Suprapubic skin (tissue), 4 donors: ENCODE results near the gene UBC. TPM values are rescaled to one million over a fixed set of nuclear protein-coding genes. Genes with fewer than 3 reads are reported as not detected.
A peak's percentile ranks its signal among the peaks of the same experiment; 100 is the strongest.
"Not testable (repeated sequence)": the region's sequence is repeated elsewhere in the genome, so short reads cannot be mapped to it uniquely, and the experiment has no call there.

ENCODE experiments used
- DNase-seq, 2 donors: peaks; one replicate each; pipeline ENCODE4 v3.0.0-alpha.2; 2019; ENCODE audit warnings: low spot score in 2 of 2
- H3K27ac ChIP-seq: fragments of 200-600 bp; sonication (generic); one replicate; pipeline ENCODE4 v1.5.1; 2019
- H3K27me3 ChIP-seq: fragments of 200-600 bp; sonication (generic); one replicate; pipeline ENCODE4 v1.5.1; 2019
- H3K36me3 ChIP-seq: fragments of 200-600 bp; sonication (generic); one replicate; pipeline ENCODE4 v1.5.1; 2019
- H3K4me1 ChIP-seq: fragments of 200-600 bp; sonication (generic); one replicate; pipeline ENCODE4 v1.5.1; 2019
- H3K4me3 ChIP-seq: fragments of 200-600 bp; sonication (generic); one replicate; pipeline ENCODE4 v1.5.1; 2019; ENCODE audit warnings: mild to moderate bottlenecking
- H3K9me3 ChIP-seq: fragments of 200-600 bp; sonication (generic); one replicate; pipeline ENCODE4 v1.5.1; 2019
- CTCF ChIP-seq, 2 donors: fragments of 200-600 bp in 1 of 2; fragments of 450-650 bp in 1 of 2; sonication (generic) in 1 of 2; IDR thresholded peaks; one replicate each; pipeline ENCODE4 v1.5.1; 2016 to 2019; ENCODE audit warnings: antibody characterized with exemption in 2 of 2, mild to moderate bottlenecking in 1 of 2, moderate library complexity in 1 of 2
- EP300 ChIP-seq: sonication (generic); formaldehyde crosslinking; IDR thresholded peaks from one replicate; pipeline ENCODE4 v1.6.1; 2017; ENCODE audit warnings: antibody characterized with exemption
- POLR2A ChIP-seq, 2 donors: fragments of 450-650 bp; IDR thresholded peaks; one replicate each; pipeline ENCODE4 v1.6.1; 2017; ENCODE audit warnings: antibody characterized with exemption in 2 of 2, mild to moderate bottlenecking in 2 of 2, moderate library complexity in 2 of 2
- POLR2AphosphoS5 ChIP-seq, 3 donors: sonication (generic); formaldehyde crosslinking; IDR thresholded peaks; one replicate each; pipeline ENCODE4 v1.6.1; 2017; ENCODE audit warnings: antibody characterized with exemption in 3 of 3
- WGBS: methylation state at CpG from one replicate; pipeline ENCODE4 v1.1.5; 2018; 5-methylcytosine and 5-hydroxymethylcytosine counted together
- total RNA-seq, 4 donors: library from RNA; depleted of rRNA; stranded (reverse); fragments of >200 nt; gene quantifications; one replicate each; pipeline ENCODE4 v1.1.0, GENCODE V29; 2016

UBC gene
- total RNA-seq, 4 donors from 2014 or later = 1,287 to 1,717 (median 1,373) TPM

- no peaks in the 10 kb centered on the region for H3K27me3 ChIP-seq
- DNase-seq = no peak
- 34% methylated on average over 5 of the region's 5 CpGs for WGBS
- no peak overlapping the region for H3K27ac ChIP-seq
- H3K4me1 ChIP-seq = peaks cover 6% of the 10 kb centered on the region
- H3K4me3 ChIP-seq = no peak overlapping the region
- no peaks in the 10 kb centered on the region for H3K36me3 ChIP-seq
- no peaks in the 10 kb centered on the region for H3K9me3 ChIP-seq
- TF ChIP-seq POLR2AphosphoS5 (IDR thresholded peaks at IDR 0.05) (no peak), EP300 (no peak), CTCF (IDR thresholded peaks at IDR 0.05) (no peak), POLR2A (IDR thresholded peaks at IDR 0.05) (no peak)
Observed at GRCh38 chr12:124898923-124899294, 15.5 kb downstream of the UBC start.

- Histone ChIP-seq H3K27ac (no peak overlapping the region), H3K9me3 (no peaks in the 10 kb centered on the region), H3K4me1 (peaks cover 6% of the 10 kb centered on the region), H3K4me3 (no peak overlapping the region), H3K27me3 (no peaks in the 10 kb centered on the region), H3K36me3 (no peaks in the 10 kb centered on the region)
- TF ChIP-seq CTCF (IDR thresholded peaks at IDR 0.05) (peak in 1 of 2 donors; percentile 54), POLR2A (IDR thresholded peaks at IDR 0.05) (no peak), EP300 (no peak)
- no peak for DNase-seq
- 26% methylated on average over 17 of the region's 18 CpGs for WGBS
Observed at GRCh38 chr12:124898200-124898922, 16.1 kb downstream of the UBC start.

GRCh38 chr12:124896461-124896860 is 18.0 kb downstream of the UBC start:
- no peak overlapping the region for H3K27ac ChIP-seq
- H3K36me3 ChIP-seq = no peaks in the 10 kb centered on the region
- no peak for DNase-seq
- no peaks in the 10 kb centered on the region for H3K9me3 ChIP-seq
- WGBS = 91% methylated on average over 5 of the region's 5 CpGs
- H3K4me1 ChIP-seq = peaks cover 6% of the 10 kb centered on the region
- TF ChIP-seq EP300 = no peak
- TF ChIP-seq POLR2AphosphoS5 (IDR thresholded peaks at IDR 0.05) = no peak
- TF ChIP-seq CTCF (IDR thresholded peaks at IDR 0.05) = no peak
- no peak for TF ChIP-seq POLR2A (IDR thresholded peaks at IDR 0.05)
- H3K4me3 ChIP-seq = no peak overlapping the region
- no peaks in the 10 kb centered on the region for H3K27me3 ChIP-seq

GRCh38 chr12:124893792-124894516 is 20.5 kb downstream of the UBC start:
- H3K27ac ChIP-seq = no peak overlapping the region
- H3K27me3 ChIP-seq = no peaks in the 10 kb centered on the region
- no peak overlapping the region for H3K4me3 ChIP-seq
- no peak for DNase-seq
- TF ChIP-seq POLR2AphosphoS5 (IDR thresholded peaks at IDR 0.05) (no peak), EP300 (no peak), POLR2A (IDR thresholded peaks at IDR 0.05) (no peak), CTCF (IDR thresholded peaks at IDR 0.05) (no peak)
- H3K9me3 ChIP-seq = no peaks in the 10 kb centered on the region
- 96% methylated on average over 9 of the region's 9 CpGs for WGBS
- H3K4me1 ChIP-seq = peaks cover 6% of the 10 kb centered on the region
- H3K36me3 ChIP-seq = no peaks in the 10 kb centered on the region

GRCh38 chr12:124888260-124888659 is 26.2 kb downstream of the UBC start:
- no peak for TF ChIP-seq CTCF (IDR thresholded peaks at IDR 0.05)
- TF ChIP-seq POLR2A (IDR thresholded peaks at IDR 0.05) = no peak
- TF ChIP-seq EP300 = no peak
- Histone ChIP-seq H3K9me3 (no peaks in the 10 kb centered on the region), H3K27ac (no peak overlapping the region), H3K27me3 (no peaks in the 10 kb centered on the region), H3K36me3 (no peaks in the 10 kb centered on the region), H3K4me3 (no peak overlapping the region), H3K4me1 (peaks cover 6% of the 10 kb centered on the region)
- no peak for DNase-seq
- 49% methylated on average over 2 of the region's 2 CpGs for WGBS

GRCh38 chr12:124887766-124888165 is 26.7 kb downstream of the UBC start:
- H3K4me1 ChIP-seq, H3K27me3 ChIP-seq, H3K4me3 ChIP-seq, H3K36me3 ChIP-seq, H3K27ac ChIP-seq, H3K9me3 ChIP-seq, DNase-seq: not testable (repeated sequence)
- WGBS = 95% methylated on average over 9 of the region's 9 CpGs
